ENCODE data around the gene ANTXR1. TPM values are rescaled to one million over a fixed set of nuclear protein-coding genes. Genes with fewer than 3 reads are reported as not detected.

The ANTXR1 gene
- total and polyA plus RNA-seq, 5 donors: 13.8 to 49.4 (median 36.7) TPM

GRCh38 chr2:69138247-69138772, 125.3 kb downstream of the ANTXR1 start:
- Histone ChIP-seq H3K4me3 (ENCODE audit: low read length) (no peak overlapping the region), H3K4me1 (ENCODE audit: control insufficient read depth, insufficient read depth, low read length) (no peaks in the 10 kb centered on the region), H3K9me3 (ENCODE audit: control insufficient read depth, low read length) (no peaks in the 10 kb centered on the region), H3K27ac (ENCODE audit: low read length) (no peak overlapping the region), H3K27me3 (ENCODE audit: control insufficient read depth, insufficient read depth) (no peaks in the 10 kb centered on the region)
- 61% methylated on average over 5 of the region's 5 CpGs for WGBS
- ATAC-seq (no peak), DNase-seq (no peak)
- intact Hi-C loops (cut with DNase I): no loop called here

- peak; percentile 65 to 80 for ATAC-seq
- Histone ChIP-seq H3K4me3 (ENCODE audit: low read length) (no peak overlapping the region), H3K4me1 (ENCODE audit: control insufficient read depth, insufficient read depth, low read length) (no peaks in the 10 kb centered on the region), H3K9me3 (ENCODE audit: control insufficient read depth, low read length) (no peaks in the 10 kb centered on the region), H3K27ac (ENCODE audit: low read length) (no peak overlapping the region), H3K27me3 (ENCODE audit: control insufficient read depth, insufficient read depth) (no peaks in the 10 kb centered on the region)
- DNase-seq: peak; percentile 52 to 71 (median 68)
- 59% methylated on average over 1 of the region's 1 CpG for WGBS
- intact Hi-C loops (cut with DNase I): no loop called here
Measured at GRCh38 chr2:69138793-69139459, 125.9 kb downstream of the ANTXR1 start.

GRCh38 chr2:69139778-69140670, 127.0 kb downstream of the ANTXR1 start:
- intact Hi-C loops (cut with DNase I): no loop called here
- H3K4me3 ChIP-seq (ENCODE audit: low read length): no peak overlapping the region
- H3K27ac ChIP-seq (ENCODE audit: low read length): no peak overlapping the region
- ATAC-seq (no peak), DNase-seq (no peak)
- H3K4me1 ChIP-seq (ENCODE audit: control insufficient read depth, insufficient read depth, low read length): no peaks in the 10 kb centered on the region
- no peaks in the 10 kb centered on the region for H3K9me3 ChIP-seq (ENCODE audit: control insufficient read depth, low read length)
- no peaks in the 10 kb centered on the region for H3K27me3 ChIP-seq (ENCODE audit: control insufficient read depth, insufficient read depth)
- WGBS: 90% methylated on average over 5 of the region's 5 CpGs

DNA sequence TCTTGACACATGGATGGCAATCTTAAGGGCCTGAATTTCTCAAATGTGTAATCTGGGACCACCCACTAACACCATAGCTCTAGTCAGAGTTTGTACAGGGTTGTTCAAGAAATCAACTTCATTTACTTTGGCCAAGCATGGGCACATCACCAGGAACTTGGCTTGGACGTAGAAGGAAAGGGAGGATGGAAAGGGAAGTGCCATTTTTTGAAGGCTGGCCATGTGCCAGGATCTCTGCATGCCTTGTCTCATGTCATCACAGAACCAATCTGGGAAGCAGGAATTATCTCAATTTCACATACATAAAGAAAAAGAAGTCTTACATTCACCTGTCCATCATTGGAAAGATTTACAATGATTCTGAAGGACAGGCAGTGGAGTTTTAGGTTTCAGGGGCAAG, 128.1 kb downstream of the ANTXR1 start:
- no peak overlapping the region for H3K4me3 ChIP-seq (ENCODE audit: low read length)
- no peaks in the 10 kb centered on the region for H3K9me3 ChIP-seq (ENCODE audit: control insufficient read depth, low read length)
- no peaks in the 10 kb centered on the region for H3K4me1 ChIP-seq (ENCODE audit: control insufficient read depth, insufficient read depth, low read length)
- ATAC-seq (no peak), DNase-seq (peak; percentile 39 to 75 (median 53))
- intact Hi-C loops (cut with DNase I): no loop called here
- WGBS: 60% methylated on average over 1 of the region's 1 CpG
- no peaks in the 10 kb centered on the region for H3K27me3 ChIP-seq (ENCODE audit: control insufficient read depth, insufficient read depth)
- no peak overlapping the region for H3K27ac ChIP-seq (ENCODE audit: low read length)

DNA sequence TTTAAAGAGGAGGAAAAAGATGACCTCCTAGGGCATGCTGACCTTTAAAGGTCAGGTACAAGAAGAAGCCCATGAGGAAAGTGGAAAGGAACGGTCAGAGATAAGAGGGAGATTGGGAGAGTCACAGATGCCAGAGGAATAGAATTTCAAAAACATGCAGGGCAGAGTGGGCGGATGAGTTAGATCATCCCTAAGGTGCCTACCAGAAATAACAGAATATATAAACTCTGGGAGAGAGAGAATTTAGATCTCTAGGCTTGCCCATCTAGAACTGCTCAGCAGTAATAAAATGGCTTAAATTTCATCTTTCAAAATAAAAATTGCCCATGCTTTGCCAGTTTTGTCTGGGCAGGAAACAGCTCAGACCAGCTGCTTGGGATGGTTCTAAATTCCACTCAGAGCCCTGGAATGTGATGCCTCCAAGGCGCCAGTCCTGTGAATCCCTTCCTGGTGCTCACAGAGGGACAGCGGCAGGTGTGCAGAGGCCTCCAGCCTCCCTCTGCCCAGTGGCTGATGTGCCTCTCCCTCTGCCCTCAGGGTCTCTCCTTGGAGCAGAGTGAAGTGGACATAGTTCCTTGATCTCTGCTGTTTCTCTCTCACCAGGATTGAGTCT, 130.9 kb downstream of the ANTXR1 start:
- ATAC-seq (no peak), DNase-seq (no peak)
- no peaks in the 10 kb centered on the region for H3K27me3 ChIP-seq (ENCODE audit: control insufficient read depth, insufficient read depth)
- intact Hi-C loops (cut with DNase I): no loop called here
- peaks cover 2% of the 10 kb centered on the region for H3K4me1 ChIP-seq (ENCODE audit: control insufficient read depth, insufficient read depth, low read length)
- WGBS: 81% methylated on average over 4 of the region's 4 CpGs
- no peaks in the 10 kb centered on the region for H3K9me3 ChIP-seq (ENCODE audit: control insufficient read depth, low read length)
- no peak overlapping the region for H3K4me3 ChIP-seq (ENCODE audit: low read length)
- no peak overlapping the region for H3K27ac ChIP-seq (ENCODE audit: low read length)

- WGBS: 84% methylated on average over 7 of the region's 7 CpGs
- no peak for DNase-seq
- intact Hi-C loops (cut with DNase I): no loop called here
- Histone ChIP-seq H3K27ac (ENCODE audit: low read length) (no peak overlapping the region), H3K27me3 (ENCODE audit: control insufficient read depth, insufficient read depth) (no peaks in the 10 kb centered on the region), H3K4me3 (ENCODE audit: low read length) (no peak overlapping the region), H3K9me3 (ENCODE audit: control insufficient read depth, low read length) (no peaks in the 10 kb centered on the region), H3K4me1 (ENCODE audit: control insufficient read depth, insufficient read depth, low read length) (peaks cover 4% of the 10 kb centered on the region)
- no peak for ATAC-seq
Measured at GRCh38 chr2:69145204-69145603, 132.2 kb downstream of the ANTXR1 start.

DNA sequence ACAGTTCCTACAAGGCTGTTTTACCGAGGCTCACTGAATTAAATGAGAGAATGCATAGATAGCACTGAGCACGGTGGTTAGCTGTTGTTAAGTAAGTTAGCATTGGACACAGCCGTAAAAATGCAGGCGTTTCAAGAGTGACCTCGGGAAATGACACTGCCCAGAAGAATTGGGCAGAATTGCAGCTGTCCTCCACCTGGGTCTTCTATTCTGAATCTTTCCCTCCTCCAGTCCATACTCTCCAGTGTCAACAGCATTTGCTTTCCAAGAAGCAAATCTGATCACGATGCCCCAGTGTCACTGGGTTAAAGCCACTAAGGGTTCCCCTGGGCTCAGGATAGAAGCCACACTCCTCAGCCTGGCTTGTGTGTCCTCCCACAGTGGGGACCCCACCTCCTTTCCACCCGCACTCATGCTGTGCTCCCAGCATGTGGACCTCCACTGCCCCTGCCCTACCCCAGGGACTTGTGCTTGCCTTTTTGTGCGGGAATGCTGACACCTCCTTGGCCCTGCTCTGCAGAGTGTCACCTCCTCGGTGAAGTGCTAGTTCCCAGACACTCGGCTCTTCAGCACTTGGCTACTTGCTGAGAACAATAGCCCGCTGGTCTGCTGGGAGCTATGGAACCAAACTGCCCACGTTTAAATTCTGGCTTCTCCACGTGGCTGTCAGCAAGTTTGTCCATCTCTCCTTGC, 135.0 kb downstream of the ANTXR1 start:
- Histone ChIP-seq H3K4me1 (ENCODE audit: control insufficient read depth, insufficient read depth, low read length) (peaks cover 8% of the 10 kb centered on the region), H3K27ac (ENCODE audit: low read length) (no peak overlapping the region), H3K4me3 (ENCODE audit: low read length) (no peak overlapping the region), H3K27me3 (ENCODE audit: control insufficient read depth, insufficient read depth) (no peaks in the 10 kb centered on the region), H3K9me3 (ENCODE audit: control insufficient read depth, low read length) (no peaks in the 10 kb centered on the region)
- intact Hi-C loops (cut with DNase I): no loop called here
- 52% methylated on average over 13 of the region's 13 CpGs for WGBS
- DNase-seq (peak in 1 of 3 donors; percentile 57), ATAC-seq (peak in 1 of 2 donors; percentile 5)

GRCh38 chr2:69149631-69150215, 136.7 kb downstream of the ANTXR1 start:
- 38% methylated on average over 7 of the region's 7 CpGs for WGBS
- ATAC-seq: peak; percentile 54 to 66
- intact Hi-C loops (cut with DNase I): no loop called here
- H3K27ac ChIP-seq (ENCODE audit: low read length): peak overlapping the region; percentile 42
- H3K27me3 ChIP-seq (ENCODE audit: control insufficient read depth, insufficient read depth): no peaks in the 10 kb centered on the region
- H3K4me3 ChIP-seq (ENCODE audit: low read length): no peak overlapping the region
- DNase-seq: peak; percentile 61 to 82 (median 81)
- peaks cover 11% of the 10 kb centered on the region for H3K4me1 ChIP-seq (ENCODE audit: control insufficient read depth, insufficient read depth, low read length)
- H3K9me3 ChIP-seq (ENCODE audit: control insufficient read depth, low read length): no peaks in the 10 kb centered on the region

- H3K9me3 ChIP-seq (ENCODE audit: control insufficient read depth, low read length): no peaks in the 10 kb centered on the region
- WGBS: 65% methylated on average over 4 of the region's 4 CpGs
- ATAC-seq: peak; percentile 43 to 69
- DNase-seq: peak in 2 of 3 donors; percentile 75 to 79
- H3K4me3 ChIP-seq (ENCODE audit: low read length): no peak overlapping the region
- no peak overlapping the region for H3K27ac ChIP-seq (ENCODE audit: low read length)
- intact Hi-C loops (cut with DNase I): no loop called here
- peaks cover 11% of the 10 kb centered on the region for H3K4me1 ChIP-seq (ENCODE audit: control insufficient read depth, insufficient read depth, low read length)
- no peaks in the 10 kb centered on the region for H3K27me3 ChIP-seq (ENCODE audit: control insufficient read depth, insufficient read depth)
Measured at GRCh38 chr2:69151931-69152330, 139.0 kb downstream of the ANTXR1 start.

- Histone ChIP-seq H3K4me3 (ENCODE audit: low read length) (no peak overlapping the region), H3K27ac (ENCODE audit: low read length) (peak overlapping the region; percentile 10), H3K9me3 (ENCODE audit: control insufficient read depth, low read length) (no peaks in the 10 kb centered on the region), H3K27me3 (ENCODE audit: control insufficient read depth, insufficient read depth) (no peaks in the 10 kb centered on the region), H3K4me1 (ENCODE audit: control insufficient read depth, insufficient read depth, low read length) (peaks cover 11% of the 10 kb centered on the region)
- ATAC-seq (peak; percentile 25 to 74), DNase-seq (no peak)
- WGBS: 45% methylated on average over 3 of the region's 3 CpGs
- intact Hi-C loops (cut with DNase I): no loop called here
Measured at GRCh38 chr2:69152847-69153583, 140.0 kb downstream of the ANTXR1 start.
